Astrocyte of the cerebellum (primary cell): ENCODE data around the gene PRPF31.

ENCODE experiments used
- DNase-seq: peaks from one replicate; pipeline ENCODE4 v3.0.0-alpha.2; 2011; ENCODE audit warnings: low read depth
- H3K4me3 ChIP-seq: 2 replicates; pipeline ENCODE4 v1.5.1; 2011; ENCODE audit warnings: mild to moderate bottlenecking, low read depth, low read length, moderate library complexity
- in situ Hi-C: cut with HindIII; loops from 2 replicates; pipeline ENCODE4 v1.10.0; 2017; ENCODE audit warnings: low sequenced_read_pairs
- TF ChIP-seq, protein P1 (sequence below): IDR thresholded peaks from 2 replicates; pipeline ENCODE4 v1.5.1; 2012; ENCODE audit warnings: low read length, low read depth, moderate library complexity, mild to moderate bottlenecking; ENCODE audit errors: missing control alignments

The PRPF31 gene

DNA sequence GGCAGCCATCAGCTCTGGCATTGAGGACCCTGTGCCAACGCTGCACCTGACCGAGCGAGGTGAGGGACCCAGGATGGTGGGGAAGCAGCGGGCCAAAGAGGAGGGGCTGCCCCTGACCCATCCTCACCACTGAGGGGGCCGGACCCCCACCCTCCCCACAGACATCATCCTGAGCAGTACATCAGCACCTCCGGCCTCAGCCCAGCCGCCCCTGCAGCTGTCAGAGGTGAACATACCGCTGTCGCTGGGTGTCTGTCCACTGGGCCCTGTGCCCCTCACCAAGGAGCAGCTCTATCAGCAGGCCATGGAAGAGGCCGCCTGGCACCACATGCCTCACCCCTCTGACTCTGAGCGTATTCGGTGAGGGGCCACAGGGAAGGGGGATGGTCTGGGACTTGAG, 36.7 kb downstream of the PRPF31 start:
- DNase-seq, result no peak
- in situ Hi-C loops, result no loop called here
- TF ChIP-seq, protein P1, sequence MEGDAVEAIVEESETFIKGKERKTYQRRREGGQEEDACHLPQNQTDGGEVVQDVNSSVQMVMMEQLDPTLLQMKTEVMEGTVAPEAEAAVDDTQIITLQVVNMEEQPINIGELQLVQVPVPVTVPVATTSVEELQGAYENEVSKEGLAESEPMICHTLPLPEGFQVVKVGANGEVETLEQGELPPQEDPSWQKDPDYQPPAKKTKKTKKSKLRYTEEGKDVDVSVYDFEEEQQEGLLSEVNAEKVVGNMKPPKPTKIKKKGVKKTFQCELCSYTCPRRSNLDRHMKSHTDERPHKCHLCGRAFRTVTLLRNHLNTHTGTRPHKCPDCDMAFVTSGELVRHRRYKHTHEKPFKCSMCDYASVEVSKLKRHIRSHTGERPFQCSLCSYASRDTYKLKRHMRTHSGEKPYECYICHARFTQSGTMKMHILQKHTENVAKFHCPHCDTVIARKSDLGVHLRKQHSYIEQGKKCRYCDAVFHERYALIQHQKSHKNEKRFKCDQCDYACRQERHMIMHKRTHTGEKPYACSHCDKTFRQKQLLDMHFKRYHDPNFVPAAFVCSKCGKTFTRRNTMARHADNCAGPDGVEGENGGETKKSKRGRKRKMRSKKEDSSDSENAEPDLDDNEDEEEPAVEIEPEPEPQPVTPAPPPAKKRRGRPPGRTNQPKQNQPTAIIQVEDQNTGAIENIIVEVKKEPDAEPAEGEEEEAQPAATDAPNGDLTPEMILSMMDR, result no peak
- H3K4me3 ChIP-seq, result no peak overlapping the region

DNA sequence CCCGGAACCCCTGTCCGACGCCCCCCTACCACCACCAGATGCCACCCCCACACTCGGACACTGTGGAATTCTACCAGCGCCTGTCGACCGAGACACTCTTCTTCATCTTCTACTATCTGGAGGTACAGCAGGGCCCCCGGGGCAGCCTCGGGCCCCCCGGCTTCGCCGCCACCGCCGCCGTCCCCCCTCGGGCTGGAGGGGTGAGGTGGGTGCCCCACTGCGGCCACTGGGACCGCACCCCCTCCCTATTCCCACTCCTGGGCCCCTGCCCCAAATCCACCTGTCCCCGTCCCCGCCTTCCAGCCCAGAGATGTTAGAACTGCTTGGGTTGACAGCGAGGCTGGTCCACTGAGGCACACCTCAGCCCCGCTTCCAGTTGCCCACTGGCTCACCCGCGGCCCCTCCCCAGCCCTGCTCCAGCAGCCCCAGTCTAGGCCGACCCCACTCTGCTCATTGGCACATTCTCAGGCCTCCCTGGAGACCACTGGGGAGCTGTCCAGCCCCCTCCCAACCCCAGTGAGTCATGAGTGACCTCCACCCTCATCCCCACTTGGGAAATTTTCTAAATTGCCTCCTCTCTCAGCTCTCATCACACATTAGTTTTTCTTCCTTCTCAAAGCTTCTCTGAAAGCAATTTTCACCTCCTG, 37.4 kb downstream of the PRPF31 start:
- no peak for DNase-seq
- H3K4me3 ChIP-seq, result no peak overlapping the region
- in situ Hi-C loops, result no loop called here
- TF ChIP-seq, protein P1, result no peak

DNA sequence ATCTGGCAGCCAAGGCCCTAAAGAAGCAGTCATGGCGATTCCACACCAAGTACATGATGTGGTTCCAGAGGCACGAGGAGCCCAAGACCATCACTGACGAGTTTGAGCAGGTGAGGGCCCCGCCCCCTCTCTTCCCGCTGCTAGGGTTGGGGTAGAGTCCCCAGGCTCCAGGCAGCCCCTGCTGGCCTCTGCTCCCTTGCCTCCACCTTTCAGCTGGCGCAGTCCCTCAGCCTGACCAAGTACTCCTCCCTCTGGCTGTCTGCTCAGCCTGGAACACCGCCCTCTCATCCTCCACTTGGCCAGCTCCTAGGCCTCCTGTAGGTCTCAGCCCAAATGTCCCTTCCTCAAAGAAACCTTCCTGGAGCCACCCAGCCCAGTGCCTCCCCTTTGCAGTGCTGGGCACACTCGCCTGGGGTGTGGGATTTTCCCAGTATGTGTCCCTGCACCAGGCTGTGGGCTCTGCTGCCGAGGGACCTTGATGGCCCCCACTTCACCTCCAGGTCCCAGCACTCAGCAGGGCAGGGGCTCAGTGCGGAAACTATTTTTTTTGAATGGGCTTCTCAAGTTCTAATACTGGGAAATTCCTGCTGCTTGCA, 38.3 kb downstream of the PRPF31 start:
- no peak for DNase-seq
- H3K4me3 ChIP-seq, result no peak overlapping the region
- TF ChIP-seq, protein P1, result no peak
- in situ Hi-C loops, result no loop called here

DNA sequence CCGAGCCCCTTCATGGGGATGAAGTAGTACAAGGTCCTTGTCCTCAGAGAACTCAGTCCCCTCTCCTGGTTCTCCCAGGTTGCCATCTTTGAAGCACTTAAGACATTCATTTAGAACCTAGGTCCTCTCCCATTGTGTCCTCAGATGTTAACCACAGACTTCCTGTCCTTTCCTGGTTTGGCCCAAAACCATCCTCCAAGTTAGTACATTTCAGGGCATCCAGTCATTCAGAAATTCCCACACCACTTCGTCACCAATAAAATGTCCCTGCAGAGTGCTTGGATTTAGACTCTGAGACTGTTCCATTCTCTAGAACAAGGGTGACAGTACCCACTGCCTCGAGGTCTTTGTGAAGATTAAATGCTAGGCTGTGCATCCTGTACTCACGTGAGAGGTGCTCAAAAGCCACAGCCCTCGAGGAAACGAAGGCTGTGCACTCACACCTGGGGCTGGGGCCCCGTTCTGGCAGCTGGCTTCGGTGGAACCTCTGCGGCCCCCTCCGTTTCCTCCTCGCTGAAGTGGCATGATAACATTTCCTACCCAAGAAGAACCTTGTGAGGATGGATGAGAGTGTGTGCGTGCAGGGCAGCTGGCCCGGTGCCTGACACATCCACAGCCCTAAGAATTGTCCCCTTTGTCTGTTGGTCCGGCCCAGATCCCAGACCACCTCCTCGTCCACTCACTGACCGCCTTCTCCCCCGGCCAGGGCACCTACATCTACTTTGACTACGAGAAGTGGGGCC, 39.2 kb downstream of the PRPF31 start:
- no peak for DNase-seq
- TF ChIP-seq, protein P1, result no peak
- no peak overlapping the region for H3K4me3 ChIP-seq
- in situ Hi-C loops, result no loop called here

DNA sequence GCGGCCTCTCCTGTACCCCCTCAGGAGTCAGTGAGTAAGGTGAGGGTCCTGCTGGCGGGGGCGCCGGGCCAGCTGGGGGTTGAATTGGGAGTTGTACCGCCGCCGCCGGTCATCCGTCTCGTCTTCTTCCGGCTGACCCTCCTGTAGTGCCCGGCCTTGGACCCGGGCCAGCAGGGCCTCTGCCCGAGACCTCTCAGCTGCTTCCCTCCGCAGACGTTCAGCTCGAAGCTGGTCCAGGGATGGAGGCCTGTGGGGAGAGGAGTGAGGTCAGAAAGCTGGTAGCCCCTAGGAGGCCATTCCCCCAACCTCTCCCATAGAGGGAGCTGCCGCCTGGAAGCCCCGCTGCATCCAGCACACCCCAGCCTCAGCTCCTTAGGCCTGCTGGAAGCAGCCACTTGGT, 40.1 kb downstream of the PRPF31 start:
- no peak for DNase-seq
- TF ChIP-seq, protein P1, result no peak
- in situ Hi-C loops, result no loop called here
- H3K4me3 ChIP-seq, result no peak overlapping the region

DNA sequence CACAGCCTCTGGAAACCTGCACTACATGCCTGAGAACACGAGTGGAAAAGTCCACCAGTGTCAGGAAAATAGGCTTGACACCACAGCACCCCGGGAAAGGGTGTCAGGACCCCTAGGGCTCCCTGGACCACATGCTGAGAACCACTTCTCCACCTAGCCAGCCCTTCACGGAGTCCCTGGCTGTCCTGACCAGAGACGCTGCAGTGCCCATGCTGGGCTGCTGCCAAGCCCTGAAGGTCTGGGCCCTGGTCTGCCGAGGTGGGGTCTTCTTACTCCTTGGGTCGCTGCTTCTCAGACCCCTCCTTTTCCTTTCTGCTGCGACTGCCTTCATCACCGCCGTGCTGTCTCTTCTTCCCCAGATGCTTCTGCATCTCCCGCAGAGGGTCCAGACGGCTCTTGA, 40.9 kb downstream of the PRPF31 start:
- TF ChIP-seq, protein P1, result no peak
- no peak for DNase-seq
- in situ Hi-C loops, result no loop called here

More for the DNA sequence above, 40.9 kb downstream of the PRPF31 start:
- H3K4me3 ChIP-seq, result no peak overlapping the region
